WTC11 (cell line): ENCODE results near the gene KCNIP1. TPM values are rescaled to one million over a fixed set of nuclear protein-coding genes. Genes with fewer than 3 reads are reported as not detected.
A peak's percentile ranks its signal among the peaks of the same experiment; 100 is the strongest.

Experiments
- ATAC-seq: fragments of 200-7000 bp; cut with Tn5 transposase; 2 replicates; pipeline ENCODE4 v1.10.0; 2021; ENCODE audit warnings: mild to moderate bottlenecking, moderate library complexity
- CTCF ChIA-PET: fragments of 300-600 bp; sonication (Branson Sonifier 250); formaldehyde crosslinking; loops from one replicate; lab custom pipeline; 2021; ENCODE audit warnings: antibody characterized with exemption; lab: Charles Lee
- POLR2A ChIA-PET: fragments of 350-600 bp; sonication (Branson Sonifier 250); formaldehyde crosslinking; loops from one replicate; lab custom pipeline; 2021; ENCODE audit warnings: antibody characterized with exemption; lab: Charles Lee
- DNase-seq: peaks from one replicate; pipeline ENCODE4 v3.0.0; 2021; ENCODE audit warnings: low spot score
- H3K27ac Mint-ChIP-seq: 2 replicates; pipeline ENCODE4 v1.8.0; 2021; ENCODE audit warnings: mixed read lengths
- H3K27me3 Mint-ChIP-seq: 2 replicates; pipeline ENCODE4 v1.8.0; 2021; ENCODE audit warnings: low read depth, mild to moderate bottlenecking, moderate library complexity, mixed read lengths
- H3K36me3 Mint-ChIP-seq: 2 replicates; pipeline ENCODE4 v1.8.0; 2021; ENCODE audit warnings: mixed read lengths
- H3K4me1 Mint-ChIP-seq: 2 replicates; pipeline ENCODE4 v1.8.0; 2022; ENCODE audit warnings: mixed read lengths
- H3K4me3 Mint-ChIP-seq: 2 replicates; pipeline ENCODE4 v1.8.0; 2021; ENCODE audit warnings: mild to moderate bottlenecking, moderate library complexity, mixed read lengths
- H3K9me3 Mint-ChIP-seq: 2 replicates; pipeline ENCODE4 v1.8.0; 2021; ENCODE audit warnings: mixed read lengths
- ATF1 ChIP-seq: sonication (generic); formaldehyde crosslinking; IDR thresholded peaks from 2 replicates; pipeline ENCODE4 v1.8.1; 2023; ENCODE audit warnings: mild to moderate bottlenecking, moderate library complexity, missing genetic modification reagents
- CBFB ChIP-seq: sonication (generic); formaldehyde crosslinking; IDR thresholded peaks from 2 replicates; pipeline ENCODE4 v1.8.1; 2022; ENCODE audit warnings: mild to moderate bottlenecking, low read depth, missing genetic modification reagents
- ESRRA ChIP-seq: sonication (generic); formaldehyde crosslinking; IDR thresholded peaks from 2 replicates; pipeline ENCODE4 v1.8.1; 2022; ENCODE audit warnings: mild to moderate bottlenecking, missing genetic modification reagents, borderline replicate concordance
- FOXK1 ChIP-seq: sonication (generic); formaldehyde crosslinking; IDR thresholded peaks from 2 replicates; pipeline ENCODE4 v1.8.0; 2022; ENCODE audit warnings: mild to moderate bottlenecking, moderate library complexity, missing genetic modification reagents
- FOXP1 ChIP-seq: sonication (generic); formaldehyde crosslinking; IDR thresholded peaks from 2 replicates; pipeline ENCODE4 v1.8.0; 2022; ENCODE audit warnings: missing genetic modification reagents, mild to moderate bottlenecking, moderate library complexity, borderline replicate concordance
- GABPB1 ChIP-seq: sonication (generic); formaldehyde crosslinking; IDR thresholded peaks from 2 replicates; pipeline ENCODE4 v1.8.1; 2023; ENCODE audit warnings: mild to moderate bottlenecking, missing genetic modification reagents
- GTF2I ChIP-seq: fragments of 250-450 bp; sonication (Bioruptor Pico); conservative IDR thresholded peaks from 2 replicates; pipeline ENCODE4 v1.4.0; 2021; ENCODE audit warnings: mild to moderate bottlenecking
- IRF2 ChIP-seq: sonication (generic); formaldehyde crosslinking; IDR thresholded peaks from 2 replicates; pipeline ENCODE4 v1.8.0; 2022; ENCODE audit warnings: low read depth, missing genetic modification reagents, borderline replicate concordance
- MXD4 ChIP-seq: fragments of 250-450 bp; sonication (Bioruptor Pico); IDR thresholded peaks from 2 replicates; pipeline ENCODE4 v1.8.0; 2021; ENCODE audit warnings: mild to moderate bottlenecking, moderate library complexity, borderline replicate concordance
- MYBL2 ChIP-seq: sonication (generic); formaldehyde crosslinking; IDR thresholded peaks from 2 replicates; pipeline ENCODE4 v1.8.1; 2023; ENCODE audit warnings: mild to moderate bottlenecking, moderate library complexity, missing genetic modification reagents
- RELA ChIP-seq: sonication (generic); formaldehyde crosslinking; IDR thresholded peaks from 2 replicates; pipeline ENCODE4 v1.8.1; 2022; ENCODE audit warnings: missing genetic modification reagents, mild to moderate bottlenecking, borderline replicate concordance
- TCF7 ChIP-seq: sonication (generic); formaldehyde crosslinking; IDR thresholded peaks from 2 replicates; pipeline ENCODE4 v1.8.0; 2022; ENCODE audit warnings: mild to moderate bottlenecking, low read depth, missing genetic modification reagents, moderate library complexity
- total RNA-seq: library from RNA; stranded (reverse); gene quantifications from 3 replicates; pipeline ENCODE4 v1.2.3, GENCODE V29; 2021
- TF ChIP-seq, protein P1 (sequence below): fragments of 250-450 bp; sonication (Bioruptor Pico); IDR thresholded peaks from 2 replicates; pipeline ENCODE4 v1.9.0; 2021; ENCODE audit warnings: mild to moderate bottlenecking
- TF ChIP-seq, protein P2 (sequence below): sonication (generic); formaldehyde crosslinking; IDR thresholded peaks from 2 replicates; pipeline ENCODE4 v1.8.0; 2022; ENCODE audit warnings: mild to moderate bottlenecking, missing genetic modification reagents
- TF ChIP-seq, protein P3 (sequence below): sonication (generic); formaldehyde crosslinking; IDR thresholded peaks from 2 replicates; pipeline ENCODE4 v1.8.0; 2022; ENCODE audit warnings: mild to moderate bottlenecking, missing genetic modification reagents
- TF ChIP-seq, protein P4 (sequence below): sonication (generic); formaldehyde crosslinking; IDR thresholded peaks from 2 replicates; pipeline ENCODE4 v1.8.1; 2023; ENCODE audit warnings: mild to moderate bottlenecking, moderate library complexity, missing genetic modification reagents
- TF ChIP-seq, protein P5 (sequence below): sonication (generic); formaldehyde crosslinking; IDR thresholded peaks from 2 replicates; pipeline ENCODE4 v1.8.1; 2023; ENCODE audit warnings: mild to moderate bottlenecking, missing genetic modification reagents
- TF ChIP-seq, protein P6 (sequence below): sonication (generic); formaldehyde crosslinking; IDR thresholded peaks from 2 replicates; pipeline ENCODE4 v1.8.0; 2022; ENCODE audit warnings: missing genetic modification reagents

Gene KCNIP1
- total RNA-seq, 1 experiment from 2014 or later, result 0.59 TPM

DNA sequence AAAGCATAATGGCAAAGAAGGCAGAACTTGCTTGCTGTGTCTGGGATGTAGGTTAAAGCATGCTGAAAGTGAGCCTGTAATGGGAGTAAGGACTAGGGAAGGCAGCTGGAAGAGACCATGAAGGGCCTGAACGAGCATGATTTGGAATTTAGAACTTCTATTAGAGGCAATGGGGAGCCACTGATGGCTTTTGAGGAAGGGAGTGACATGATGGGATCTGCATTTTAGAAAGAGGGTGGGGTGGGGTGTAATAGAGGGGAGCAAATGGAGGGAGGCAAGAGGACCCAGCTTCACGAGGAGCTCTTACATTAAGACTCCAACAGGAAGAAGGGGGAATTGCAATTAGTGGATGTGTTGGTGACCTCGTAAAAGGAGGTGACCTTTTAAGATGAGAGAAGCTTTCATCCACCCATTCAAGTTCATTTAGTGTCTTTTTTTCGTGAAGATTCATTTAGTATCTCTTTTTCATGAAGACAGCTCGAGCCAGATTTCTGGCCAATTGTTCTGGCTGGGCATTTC lies 266.1 kb downstream of the KCNIP1 start (continued):
- TF ChIP-seq, protein P1, sequence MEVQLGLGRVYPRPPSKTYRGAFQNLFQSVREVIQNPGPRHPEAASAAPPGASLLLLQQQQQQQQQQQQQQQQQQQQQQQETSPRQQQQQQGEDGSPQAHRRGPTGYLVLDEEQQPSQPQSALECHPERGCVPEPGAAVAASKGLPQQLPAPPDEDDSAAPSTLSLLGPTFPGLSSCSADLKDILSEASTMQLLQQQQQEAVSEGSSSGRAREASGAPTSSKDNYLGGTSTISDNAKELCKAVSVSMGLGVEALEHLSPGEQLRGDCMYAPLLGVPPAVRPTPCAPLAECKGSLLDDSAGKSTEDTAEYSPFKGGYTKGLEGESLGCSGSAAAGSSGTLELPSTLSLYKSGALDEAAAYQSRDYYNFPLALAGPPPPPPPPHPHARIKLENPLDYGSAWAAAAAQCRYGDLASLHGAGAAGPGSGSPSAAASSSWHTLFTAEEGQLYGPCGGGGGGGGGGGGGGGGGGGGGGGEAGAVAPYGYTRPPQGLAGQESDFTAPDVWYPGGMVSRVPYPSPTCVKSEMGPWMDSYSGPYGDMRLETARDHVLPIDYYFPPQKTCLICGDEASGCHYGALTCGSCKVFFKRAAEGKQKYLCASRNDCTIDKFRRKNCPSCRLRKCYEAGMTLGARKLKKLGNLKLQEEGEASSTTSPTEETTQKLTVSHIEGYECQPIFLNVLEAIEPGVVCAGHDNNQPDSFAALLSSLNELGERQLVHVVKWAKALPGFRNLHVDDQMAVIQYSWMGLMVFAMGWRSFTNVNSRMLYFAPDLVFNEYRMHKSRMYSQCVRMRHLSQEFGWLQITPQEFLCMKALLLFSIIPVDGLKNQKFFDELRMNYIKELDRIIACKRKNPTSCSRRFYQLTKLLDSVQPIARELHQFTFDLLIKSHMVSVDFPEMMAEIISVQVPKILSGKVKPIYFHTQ, result no peak
- TF ChIP-seq MXD4 (CRISPR knock-in tag) (no peak), GTF2I (CRISPR knock-in tag) (no peak), GABPB1 (CRISPR knock-in tag) (no peak), MYBL2 (no peak), ATF1 (CRISPR knock-in tag) (no peak), RELA (no peak), TCF7 (CRISPR knock-in tag) (no peak), CBFB (CRISPR knock-in tag) (no peak)
- TF ChIP-seq, protein P2, sequence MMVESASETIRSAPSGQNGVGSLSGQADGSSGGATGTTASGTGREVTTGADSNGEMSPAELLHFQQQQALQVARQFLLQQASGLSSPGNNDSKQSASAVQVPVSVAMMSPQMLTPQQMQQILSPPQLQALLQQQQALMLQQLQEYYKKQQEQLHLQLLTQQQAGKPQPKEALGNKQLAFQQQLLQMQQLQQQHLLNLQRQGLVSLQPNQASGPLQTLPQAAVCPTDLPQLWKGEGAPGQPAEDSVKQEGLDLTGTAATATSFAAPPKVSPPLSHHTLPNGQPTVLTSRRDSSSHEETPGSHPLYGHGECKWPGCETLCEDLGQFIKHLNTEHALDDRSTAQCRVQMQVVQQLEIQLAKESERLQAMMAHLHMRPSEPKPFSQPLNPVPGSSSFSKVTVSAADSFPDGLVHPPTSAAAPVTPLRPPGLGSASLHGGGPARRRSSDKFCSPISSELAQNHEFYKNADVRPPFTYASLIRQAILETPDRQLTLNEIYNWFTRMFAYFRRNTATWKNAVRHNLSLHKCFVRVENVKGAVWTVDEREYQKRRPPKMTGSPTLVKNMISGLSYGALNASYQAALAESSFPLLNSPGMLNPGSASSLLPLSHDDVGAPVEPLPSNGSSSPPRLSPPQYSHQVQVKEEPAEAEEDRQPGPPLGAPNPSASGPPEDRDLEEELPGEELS (CRISPR knock-in tag), result no peak
- TF ChIP-seq, protein P3, sequence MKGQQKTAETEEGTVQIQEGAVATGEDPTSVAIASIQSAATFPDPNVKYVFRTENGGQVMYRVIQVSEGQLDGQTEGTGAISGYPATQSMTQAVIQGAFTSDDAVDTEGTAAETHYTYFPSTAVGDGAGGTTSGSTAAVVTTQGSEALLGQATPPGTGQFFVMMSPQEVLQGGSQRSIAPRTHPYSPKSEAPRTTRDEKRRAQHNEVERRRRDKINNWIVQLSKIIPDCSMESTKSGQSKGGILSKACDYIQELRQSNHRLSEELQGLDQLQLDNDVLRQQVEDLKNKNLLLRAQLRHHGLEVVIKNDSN, result no peak

DNA sequence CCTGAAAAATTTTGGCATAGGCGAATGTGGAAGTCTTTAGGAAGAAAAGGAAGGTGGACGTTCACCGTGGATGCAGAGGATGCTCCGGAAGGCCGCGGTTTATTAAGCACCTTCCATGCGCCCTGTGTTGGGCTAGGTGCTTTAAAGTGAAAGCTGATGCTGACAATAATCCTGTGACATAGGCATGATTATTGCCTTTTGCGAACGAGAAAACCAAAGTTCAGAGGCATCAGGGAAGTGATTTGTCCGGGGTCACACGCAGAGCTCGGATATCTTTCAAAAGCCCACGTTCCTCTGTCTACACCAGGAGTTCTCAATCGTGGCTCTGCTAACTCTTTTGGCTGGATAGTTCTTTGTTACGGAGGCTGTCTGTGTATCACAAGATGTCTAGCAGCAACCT lies 267.7 kb downstream of the KCNIP1 start:
- Mint-ChIP-seq H3K27me3 (peaks cover 3% of the 10 kb centered on the region; the same call in 1 of the 2 replicates), H3K4me3 (no peak overlapping the region), H3K4me1 (peaks cover 60% of the 10 kb centered on the region), H3K36me3 (peaks cover 6% of the 10 kb centered on the region; the same call in 1 of the 2 replicates), H3K27ac (no peak overlapping the region), H3K9me3 (peaks cover 6% of the 10 kb centered on the region; the same call in 1 of the 2 replicates)
- ATAC-seq (no peak), DNase-seq (no peak)
- ChIA-PET POLR2A (interaction anchor here (1.8 kb wide), 1 partner anchor 10 kb away, joined by 5 read pairs; no protein-coding TSS in a partner anchor), CTCF (interaction anchor here (0.9 to 1.5 kb wide), 4 partner anchors 21 to 138 kb away, joined by 3 read pairs; no protein-coding TSS in a partner anchor)
- TF ChIP-seq TCF7 (CRISPR knock-in tag) (no peak), ESRRA (CRISPR knock-in tag) (no peak)
- TF ChIP-seq, protein P4, sequence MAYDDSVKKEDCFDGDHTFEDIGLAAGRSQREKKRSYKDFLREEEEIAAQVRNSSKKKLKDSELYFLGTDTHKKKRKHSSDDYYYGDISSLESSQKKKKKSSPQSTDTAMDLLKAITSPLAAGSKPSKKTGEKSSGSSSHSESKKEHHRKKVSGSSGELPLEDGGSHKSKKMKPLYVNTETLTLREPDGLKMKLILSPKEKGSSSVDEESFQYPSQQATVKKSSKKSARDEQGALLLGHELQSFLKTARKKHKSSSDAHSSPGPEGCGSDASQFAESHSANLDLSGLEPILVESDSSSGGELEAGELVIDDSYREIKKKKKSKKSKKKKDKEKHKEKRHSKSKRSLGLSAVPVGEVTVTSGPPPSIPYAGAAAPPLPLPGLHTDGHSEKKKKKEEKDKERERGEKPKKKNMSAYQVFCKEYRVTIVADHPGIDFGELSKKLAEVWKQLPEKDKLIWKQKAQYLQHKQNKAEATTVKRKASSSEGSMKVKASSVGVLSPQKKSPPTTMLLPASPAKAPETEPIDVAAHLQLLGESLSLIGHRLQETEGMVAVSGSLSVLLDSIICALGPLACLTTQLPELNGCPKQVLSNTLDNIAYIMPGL (CRISPR knock-in tag), result no peak

DNA sequence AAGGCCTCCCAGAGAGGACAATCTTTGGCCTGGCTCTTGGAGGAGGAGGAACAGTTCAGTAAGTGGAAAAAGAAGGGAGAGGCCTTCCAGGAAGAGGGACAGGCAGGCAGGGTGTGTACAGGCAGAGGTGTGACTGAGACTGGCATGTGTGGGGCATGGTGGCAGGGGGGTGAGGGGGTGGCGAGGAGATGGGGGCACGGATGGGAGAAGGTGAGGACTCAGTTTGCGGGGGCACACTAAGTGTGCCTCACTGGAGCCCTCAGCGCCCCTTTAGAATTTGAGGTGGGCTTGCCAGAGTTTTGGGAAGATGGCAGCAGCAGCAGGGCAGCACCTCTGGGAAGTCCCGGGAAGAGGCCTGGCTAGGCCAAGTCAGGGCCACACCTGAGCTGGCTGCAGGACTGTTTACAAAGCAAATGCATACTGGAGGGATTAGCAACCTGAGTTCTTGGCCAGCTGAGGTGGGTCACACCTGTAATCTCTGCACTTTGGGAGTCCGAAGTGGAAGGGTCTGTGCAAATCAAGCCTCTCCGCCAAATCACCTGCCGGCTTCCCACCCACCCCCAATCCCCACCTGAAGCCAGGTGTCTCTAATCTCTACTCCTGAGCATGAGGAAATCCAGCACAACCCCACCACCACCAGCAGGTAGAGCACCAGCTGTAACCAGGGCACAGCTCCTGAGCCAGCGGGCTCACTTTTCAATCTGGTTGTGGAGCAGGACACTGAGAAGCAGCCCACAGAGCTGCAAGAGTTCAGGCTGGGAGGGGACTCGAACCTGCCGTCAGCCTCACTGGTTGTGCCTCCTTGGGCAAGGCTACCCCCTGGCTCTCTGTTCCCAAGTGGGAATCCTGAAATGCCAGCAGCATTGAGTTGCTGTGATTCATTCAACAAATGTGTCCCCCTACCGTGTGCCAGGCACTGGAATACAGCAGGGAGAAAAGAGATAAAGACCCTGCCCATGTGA lies 269.5 kb downstream of the KCNIP1 start:
- TF ChIP-seq, protein P5, sequence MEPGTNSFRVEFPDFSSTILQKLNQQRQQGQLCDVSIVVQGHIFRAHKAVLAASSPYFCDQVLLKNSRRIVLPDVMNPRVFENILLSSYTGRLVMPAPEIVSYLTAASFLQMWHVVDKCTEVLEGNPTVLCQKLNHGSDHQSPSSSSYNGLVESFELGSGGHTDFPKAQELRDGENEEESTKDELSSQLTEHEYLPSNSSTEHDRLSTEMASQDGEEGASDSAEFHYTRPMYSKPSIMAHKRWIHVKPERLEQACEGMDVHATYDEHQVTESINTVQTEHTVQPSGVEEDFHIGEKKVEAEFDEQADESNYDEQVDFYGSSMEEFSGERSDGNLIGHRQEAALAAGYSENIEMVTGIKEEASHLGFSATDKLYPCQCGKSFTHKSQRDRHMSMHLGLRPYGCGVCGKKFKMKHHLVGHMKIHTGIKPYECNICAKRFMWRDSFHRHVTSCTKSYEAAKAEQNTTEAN (CRISPR knock-in tag), result peak; percentile 67; the same call in 1 of the 2 replicates
- TF ChIP-seq FOXK1, result peak; percentile 43; the same call in 1 of the 2 replicates
- TF ChIP-seq, protein P6, sequence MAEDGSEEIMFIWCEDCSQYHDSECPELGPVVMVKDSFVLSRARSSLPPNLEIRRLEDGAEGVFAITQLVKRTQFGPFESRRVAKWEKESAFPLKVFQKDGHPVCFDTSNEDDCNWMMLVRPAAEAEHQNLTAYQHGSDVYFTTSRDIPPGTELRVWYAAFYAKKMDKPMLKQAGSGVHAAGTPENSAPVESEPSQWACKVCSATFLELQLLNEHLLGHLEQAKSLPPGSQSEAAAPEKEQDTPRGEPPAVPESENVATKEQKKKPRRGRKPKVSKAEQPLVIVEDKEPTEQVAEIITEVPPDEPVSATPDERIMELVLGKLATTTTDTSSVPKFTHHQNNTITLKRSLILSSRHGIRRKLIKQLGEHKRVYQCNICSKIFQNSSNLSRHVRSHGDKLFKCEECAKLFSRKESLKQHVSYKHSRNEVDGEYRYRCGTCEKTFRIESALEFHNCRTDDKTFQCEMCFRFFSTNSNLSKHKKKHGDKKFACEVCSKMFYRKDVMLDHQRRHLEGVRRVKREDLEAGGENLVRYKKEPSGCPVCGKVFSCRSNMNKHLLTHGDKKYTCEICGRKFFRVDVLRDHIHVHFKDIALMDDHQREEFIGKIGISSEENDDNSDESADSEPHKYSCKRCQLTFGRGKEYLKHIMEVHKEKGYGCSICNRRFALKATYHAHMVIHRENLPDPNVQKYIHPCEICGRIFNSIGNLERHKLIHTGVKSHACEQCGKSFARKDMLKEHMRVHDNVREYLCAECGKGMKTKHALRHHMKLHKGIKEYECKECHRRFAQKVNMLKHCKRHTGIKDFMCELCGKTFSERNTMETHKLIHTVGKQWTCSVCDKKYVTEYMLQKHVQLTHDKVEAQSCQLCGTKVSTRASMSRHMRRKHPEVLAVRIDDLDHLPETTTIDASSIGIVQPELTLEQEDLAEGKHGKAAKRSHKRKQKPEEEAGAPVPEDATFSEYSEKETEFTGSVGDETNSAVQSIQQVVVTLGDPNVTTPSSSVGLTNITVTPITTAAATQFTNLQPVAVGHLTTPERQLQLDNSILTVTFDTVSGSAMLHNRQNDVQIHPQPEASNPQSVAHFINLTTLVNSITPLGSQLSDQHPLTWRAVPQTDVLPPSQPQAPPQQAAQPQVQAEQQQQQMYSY, result no peak
- TF ChIP-seq IRF2 (CRISPR knock-in tag), result no peak
- peak; percentile 54; the same call in 1 of the 2 replicates for TF ChIP-seq FOXP1 (CRISPR knock-in tag)
- H3K27ac Mint-ChIP-seq, result peak overlapping the region; percentile 88
- peaks cover 6% of the 10 kb centered on the region; the same call in 1 of the 2 replicates for H3K36me3 Mint-ChIP-seq
- H3K9me3 Mint-ChIP-seq, result peaks cover 6% of the 10 kb centered on the region; the same call in 1 of the 2 replicates
- ChIA-PET POLR2A (interaction anchor here (0.7 to 1.8 kb wide), 4 partner anchors 12 to 29 kb away, joined by 4 to 6 read pairs (median 5); no protein-coding TSS in a partner anchor), CTCF (interaction anchor here (0.7 to 2.3 kb wide), 8 partner anchors 12 to 135 kb away, joined by 3 to 20 read pairs (median 4); no protein-coding TSS in a partner anchor)
- H3K27me3 Mint-ChIP-seq, result peaks cover 3% of the 10 kb centered on the region
- peak overlapping the region; percentile 29; the same call in 1 of the 2 replicates for H3K4me3 Mint-ChIP-seq
- ATAC-seq, result peak; percentile 70
- peak; percentile 41 for DNase-seq
- H3K4me1 Mint-ChIP-seq, result peaks cover 57% of the 10 kb centered on the region
